K562 (cell line): ENCODE data around the gene GMPR. TPM values are rescaled to one million over a fixed set of nuclear protein-coding genes. Genes with fewer than 3 reads are reported as not detected.
"Not testable (repeated sequence)": the region's sequence is repeated elsewhere in the genome, so short reads cannot be mapped to it uniquely, and the experiment has no call there.

ENCODE experiments used
- BCOR ChIP-seq: fragments of 450-650 bp; IDR thresholded peaks from 2 replicates; pipeline ENCODE4 v1.6.1; 2016
- CC2D1A ChIP-seq: fragments of 450-650 bp; IDR thresholded peaks from 2 replicates; pipeline ENCODE4 v1.6.1; 2017; ENCODE audit warnings: mild to moderate bottlenecking
- CXXC5 ChIP-seq: fragments of 250-450 bp; sonication (Bioruptor Pico); IDR thresholded peaks from 2 replicates; pipeline ENCODE4 v1.8.0; 2022; ENCODE audit warnings: inconsistent platforms, mild to moderate bottlenecking, moderate library complexity
- ETV6 ChIP-seq, 3 experiments: fragments of 150-350 bp in 1 of 3; sonication (generic) in 1 of 3; formaldehyde crosslinking in 1 of 3; IDR thresholded peaks; 2 replicates each; pipeline versions ENCODE4 v1.6.1 to v1.8.0; 2014 to 2022; ENCODE audit warnings: borderline replicate concordance in 2 of 3, low read depth in 2 of 3, antibody characterized with exemption in 1 of 3, low read length in 1 of 3, mild to moderate bottlenecking in 1 of 3, missing genetic modification reagents in 1 of 3
- FOXM1 ChIP-seq, 2 experiments: fragments of 450-650 bp in 1 of 2; sonication (generic) in 1 of 2; formaldehyde crosslinking in 1 of 2; IDR thresholded peaks; 2 replicates each; pipeline versions ENCODE4 v1.6.1 to v1.9.0; 2017 to 2022; ENCODE audit warnings: low read depth in 2 of 2, mild to moderate bottlenecking in 2 of 2, missing genetic modification reagents in 1 of 2, moderate library complexity in 1 of 2
- GATA2 ChIP-seq: sonication (generic); formaldehyde crosslinking; IDR thresholded peaks from 2 replicates; pipeline ENCODE4 v1.4.0; 2020; ENCODE audit warnings: mild to moderate bottlenecking, missing genetic modification reagents
- HDAC2 ChIP-seq: fragments of 450-650 bp; IDR thresholded peaks from 2 replicates; pipeline ENCODE4 v1.6.1; 2016; ENCODE audit warnings: mild to moderate bottlenecking
- NCOR1 ChIP-seq: fragments of 450-650 bp; IDR thresholded peaks from 2 replicates; pipeline ENCODE4 v1.6.1; 2016; ENCODE audit warnings: mild to moderate bottlenecking, moderate library complexity
- NR2C1 ChIP-seq, 2 experiments: fragments of 450-650 bp; IDR thresholded peaks; 2 replicates each; pipeline ENCODE4 v1.6.1; 2017; ENCODE audit warnings: mild to moderate bottlenecking in 2 of 2, antibody characterized with exemption in 1 of 2, inconsistent platforms in 1 of 2, missing compliant biosample characterization in 1 of 2, missing genetic modification characterization in 1 of 2
- PHB2 ChIP-seq: fragments of 450-650 bp; IDR thresholded peaks from 2 replicates; pipeline ENCODE4 v1.6.1; 2017; ENCODE audit warnings: low read depth
- RUNX1 ChIP-seq: sonication (generic); IDR thresholded peaks from 2 replicates; pipeline ENCODE4 v1.6.1; 2016; ENCODE audit warnings: antibody characterized with exemption, low read depth
- SMARCC2 ChIP-seq: fragments of 450-650 bp; IDR thresholded peaks from 2 replicates; pipeline ENCODE4 v1.6.1; 2017; ENCODE audit warnings: antibody characterized with exemption, moderate library complexity, mild to moderate bottlenecking, low read depth
- SMARCE1 ChIP-seq: fragments of 450-650 bp; IDR thresholded peaks from 2 replicates; pipeline ENCODE4 v1.7.1; 2016; ENCODE audit warnings: mild to moderate bottlenecking
- SUPT5H ChIP-seq: fragments of 450-650 bp; IDR thresholded peaks from 2 replicates; pipeline ENCODE4 v1.6.1; 2016
- TBL1XR1 ChIP-seq, 2 experiments: IDR thresholded peaks; 2 replicates each; pipeline ENCODE4 v1.6.1; 2012; ENCODE audit warnings: improper control_type of control experiment in 2 of 2, low read length in 2 of 2, mild to moderate bottlenecking in 1 of 2
- TOE1 ChIP-seq, 2 experiments: fragments of 450-650 bp in 1 of 2; sonication (generic) in 1 of 2; formaldehyde crosslinking in 1 of 2; IDR thresholded peaks; 2 replicates each; pipeline versions ENCODE4 v1.7.1 to v1.8.0; 2016 to 2022; ENCODE audit warnings: borderline replicate concordance in 2 of 2, mild to moderate bottlenecking in 2 of 2, antibody characterized with exemption in 1 of 2, inconsistent platforms in 1 of 2, low read depth in 1 of 2, missing genetic modification reagents in 1 of 2, moderate library complexity in 1 of 2
- TRIM24 ChIP-seq, 2 experiments: fragments of 450-650 bp; IDR thresholded peaks; 2 replicates each; pipeline ENCODE4 v1.6.1; 2016
- ZBTB2 ChIP-seq: fragments of 450-650 bp; IDR thresholded peaks from 2 replicates; pipeline ENCODE4 v1.6.1; 2016; ENCODE audit warnings: antibody characterized with exemption
- ZNF766 ChIP-seq: fragments of 200-800 bp; sonication (Bioruptor generic); conservative IDR thresholded peaks from 2 replicates; pipeline ENCODE4 v1.6.1; 2016; ENCODE audit warnings: missing genetic modification characterization, missing compliant biosample characterization
- polyA plus RNA-seq, 8 experiments: library from polyadenylated mRNA; depleted of rRNA in 4 of 8; stranded (reverse) in 5 of 8; unstranded in 3 of 8; fragments of >200 nt; fragmentation: Nextera tagmentation in 2 of 8; fragmentation: Illumina TruSeq in 1 of 8; extraction: Ambion mirVana in 2 of 8; extraction: Trizol in 1 of 8; gene quantifications; 2 replicates each; pipeline versions ENCODE4 v1.2.1 to v1.2.3, GENCODE V29; 2011 to 2014; ENCODE audit warnings: inconsistent platforms in 1 of 8, missing spikeins in 1 of 8
- total RNA-seq, 7 experiments: library from RNA; depleted of rRNA in 6 of 7; stranded (reverse); fragments of >200 nt in 6 of 7; fragmentation: Illumina TruSeq in 2 of 7; extraction: Trizol in 2 of 7; gene quantifications; 2 replicates each; pipeline versions ENCODE4 v1.2.1 to v1.2.3, GENCODE V29; 2011 to 2021; ENCODE audit warnings: low replicate concordance in 1 of 7
- TF ChIP-seq, protein P1 (sequence below), 2 experiments: fragments of 450-650 bp; IDR thresholded peaks; 2 replicates each; pipeline ENCODE4 v1.6.1; 2018; ENCODE audit warnings: mild to moderate bottlenecking in 2 of 2, low read depth in 1 of 2; ENCODE audit not compliant: partially characterized antibody in 2 of 2
- TF ChIP-seq, protein P2 (sequence below): fragments of 450-650 bp; formaldehyde crosslinking; conservative IDR thresholded peaks from 2 replicates; pipeline ENCODE4 v1.4.0; 2022; ENCODE audit warnings: mild to moderate bottlenecking, missing genetic modification characterization

The GMPR gene
- total and polyA plus RNA-seq, 9 of the 15 experiments (the other 6 are each of a cell fraction or from before 2014, with no cell fraction given): 34.6 to 83.7 (median 49.8) TPM

- TF ChIP-seq NR2C1 (IDR thresholded peaks at IDR 0.05): peak; percentile 93
- TF ChIP-seq NR2C1 (tag; IDR thresholded peaks at IDR 0.05): peak; percentile 94
- TF ChIP-seq, protein P1, sequence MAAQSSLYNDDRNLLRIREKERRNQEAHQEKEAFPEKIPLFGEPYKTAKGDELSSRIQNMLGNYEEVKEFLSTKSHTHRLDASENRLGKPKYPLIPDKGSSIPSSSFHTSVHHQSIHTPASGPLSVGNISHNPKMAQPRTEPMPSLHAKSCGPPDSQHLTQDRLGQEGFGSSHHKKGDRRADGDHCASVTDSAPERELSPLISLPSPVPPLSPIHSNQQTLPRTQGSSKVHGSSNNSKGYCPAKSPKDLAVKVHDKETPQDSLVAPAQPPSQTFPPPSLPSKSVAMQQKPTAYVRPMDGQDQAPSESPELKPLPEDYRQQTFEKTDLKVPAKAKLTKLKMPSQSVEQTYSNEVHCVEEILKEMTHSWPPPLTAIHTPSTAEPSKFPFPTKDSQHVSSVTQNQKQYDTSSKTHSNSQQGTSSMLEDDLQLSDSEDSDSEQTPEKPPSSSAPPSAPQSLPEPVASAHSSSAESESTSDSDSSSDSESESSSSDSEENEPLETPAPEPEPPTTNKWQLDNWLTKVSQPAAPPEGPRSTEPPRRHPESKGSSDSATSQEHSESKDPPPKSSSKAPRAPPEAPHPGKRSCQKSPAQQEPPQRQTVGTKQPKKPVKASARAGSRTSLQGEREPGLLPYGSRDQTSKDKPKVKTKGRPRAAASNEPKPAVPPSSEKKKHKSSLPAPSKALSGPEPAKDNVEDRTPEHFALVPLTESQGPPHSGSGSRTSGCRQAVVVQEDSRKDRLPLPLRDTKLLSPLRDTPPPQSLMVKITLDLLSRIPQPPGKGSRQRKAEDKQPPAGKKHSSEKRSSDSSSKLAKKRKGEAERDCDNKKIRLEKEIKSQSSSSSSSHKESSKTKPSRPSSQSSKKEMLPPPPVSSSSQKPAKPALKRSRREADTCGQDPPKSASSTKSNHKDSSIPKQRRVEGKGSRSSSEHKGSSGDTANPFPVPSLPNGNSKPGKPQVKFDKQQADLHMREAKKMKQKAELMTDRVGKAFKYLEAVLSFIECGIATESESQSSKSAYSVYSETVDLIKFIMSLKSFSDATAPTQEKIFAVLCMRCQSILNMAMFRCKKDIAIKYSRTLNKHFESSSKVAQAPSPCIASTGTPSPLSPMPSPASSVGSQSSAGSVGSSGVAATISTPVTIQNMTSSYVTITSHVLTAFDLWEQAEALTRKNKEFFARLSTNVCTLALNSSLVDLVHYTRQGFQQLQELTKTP (IDR thresholded peaks at IDR 0.05; ENCODE audit: low read depth in 1 of 2, partially characterized antibody in 2 of 2): peak in 1 of 2 experiments; percentile 87
- TF ChIP-seq TRIM24 (IDR thresholded peaks at IDR 0.05): peak; percentile 97 to 98
- TF ChIP-seq TOE1 (IDR thresholded peaks at IDR 0.05; ENCODE audit: borderline replicate concordance): peak; percentile 33; the same call in 1 of the 2 replicates
- TF ChIP-seq TOE1 (CRISPR knock-in tag; IDR thresholded peaks at IDR 0.05; ENCODE audit: borderline replicate concordance, low read depth); ETV6 (CRISPR knock-in tag; IDR thresholded peaks at IDR 0.05; ENCODE audit: borderline replicate concordance); FOXM1 (CRISPR knock-in tag; IDR thresholded peaks at IDR 0.05; ENCODE audit: low read depth): not testable (repeated sequence)
- TF ChIP-seq TBL1XR1 (IDR thresholded peaks at IDR 0.05; ENCODE audit: low read length in 2 of 2): 0 out of 4 replicates have a peak, but pooled peaks of 1 of the 2 experiments have one; percentile 16
- TF ChIP-seq SUPT5H: peak; percentile 44; the same call in 1 of the 2 replicates
- TF ChIP-seq NCOR1: peak; percentile 99
- 0 out of 2 replicates have a peak, but pooled peaks have one; percentile 25 for TF ChIP-seq RUNX1
- TF ChIP-seq PHB2: peak; percentile 99
- TF ChIP-seq GATA2 (CRISPR knock-in tag): 0 out of 2 replicates have a peak, but pooled peaks have one; percentile 53
- peak; percentile 75; the same call in 1 of the 2 replicates for TF ChIP-seq SMARCC2
- TF ChIP-seq HDAC2: peak; percentile 87
- 0 out of 2 replicates have a peak, but pooled peaks have one; percentile 63 for TF ChIP-seq ZNF766 (CRISPR knock-in tag)
- TF ChIP-seq ETV6 (IDR thresholded peaks at IDR 0.05; ENCODE audit: borderline replicate concordance in 1 of 2, low read depth in 2 of 2, low read length in 1 of 2): peak in 1 of 2 experiments; percentile 55; a peak in 1 of 4 replicates
- peak; percentile 86 for TF ChIP-seq ZBTB2
- TF ChIP-seq FOXM1 (IDR thresholded peaks at IDR 0.05; ENCODE audit: low read depth): peak; percentile 96
- peak; percentile 78 for TF ChIP-seq BCOR
- TF ChIP-seq CXXC5 (CRISPR knock-in tag): peak; percentile 88
- peak; percentile 100 for TF ChIP-seq CC2D1A
- peak; percentile 98 for TF ChIP-seq SMARCE1
- TF ChIP-seq, protein P2, sequence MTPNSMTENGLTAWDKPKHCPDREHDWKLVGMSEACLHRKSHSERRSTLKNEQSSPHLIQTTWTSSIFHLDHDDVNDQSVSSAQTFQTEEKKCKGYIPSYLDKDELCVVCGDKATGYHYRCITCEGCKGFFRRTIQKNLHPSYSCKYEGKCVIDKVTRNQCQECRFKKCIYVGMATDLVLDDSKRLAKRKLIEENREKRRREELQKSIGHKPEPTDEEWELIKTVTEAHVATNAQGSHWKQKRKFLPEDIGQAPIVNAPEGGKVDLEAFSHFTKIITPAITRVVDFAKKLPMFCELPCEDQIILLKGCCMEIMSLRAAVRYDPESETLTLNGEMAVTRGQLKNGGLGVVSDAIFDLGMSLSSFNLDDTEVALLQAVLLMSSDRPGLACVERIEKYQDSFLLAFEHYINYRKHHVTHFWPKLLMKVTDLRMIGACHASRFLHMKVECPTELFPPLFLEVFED (CRISPR knock-in tag): peak; percentile 94
Observed at GRCh38 chr6:16263464-16264099, 25.2 kb downstream of the GMPR start (continued).
